GM19025 (cell line): ENCODE data around the gene EFNA3.

Source experiments
- ATAC-seq: cut with Tn5 transposase; IDR thresholded peaks from one replicate; pipeline ENCODE4 v1.9.1; 2021; ENCODE audit warnings: mild to moderate bottlenecking, low read depth, moderate library complexity; ENCODE audit not compliant: unreplicated experiment

Gene EFNA3

DNA sequence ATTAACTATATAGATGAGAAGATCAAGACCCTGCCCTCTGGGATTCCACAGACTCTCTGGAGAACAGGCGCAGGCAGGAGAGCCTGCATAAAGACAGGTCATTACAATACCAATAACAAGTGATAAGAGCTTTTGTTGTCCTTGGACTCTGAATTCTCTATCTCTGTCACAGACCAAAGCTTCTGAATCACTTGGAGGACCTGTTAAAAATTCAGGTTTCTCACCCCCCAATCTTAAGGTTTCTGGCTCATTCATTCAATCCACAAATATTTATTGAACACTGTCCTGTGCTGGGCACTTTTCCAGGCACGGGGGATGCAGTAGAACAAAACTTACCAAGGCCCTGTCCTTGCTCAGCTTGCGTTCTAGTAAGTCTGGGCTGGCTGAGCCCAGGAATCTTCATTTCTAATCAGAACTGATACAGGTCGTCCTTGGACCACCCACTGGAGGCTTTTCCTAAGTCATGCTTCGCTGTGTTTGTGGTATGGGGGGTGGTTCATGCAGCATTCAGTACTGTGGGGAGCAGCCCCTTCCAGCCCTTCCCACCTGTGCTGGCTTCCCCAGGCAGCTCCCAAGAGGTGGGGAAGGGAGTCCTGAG lies 13.7 kb upstream of the EFNA3 start:
- no peak for ATAC-seq

- no peak for ATAC-seq
Observed at GRCh38 chr1:155066777-155067176, 11.9 kb upstream of the EFNA3 start.

DNA sequence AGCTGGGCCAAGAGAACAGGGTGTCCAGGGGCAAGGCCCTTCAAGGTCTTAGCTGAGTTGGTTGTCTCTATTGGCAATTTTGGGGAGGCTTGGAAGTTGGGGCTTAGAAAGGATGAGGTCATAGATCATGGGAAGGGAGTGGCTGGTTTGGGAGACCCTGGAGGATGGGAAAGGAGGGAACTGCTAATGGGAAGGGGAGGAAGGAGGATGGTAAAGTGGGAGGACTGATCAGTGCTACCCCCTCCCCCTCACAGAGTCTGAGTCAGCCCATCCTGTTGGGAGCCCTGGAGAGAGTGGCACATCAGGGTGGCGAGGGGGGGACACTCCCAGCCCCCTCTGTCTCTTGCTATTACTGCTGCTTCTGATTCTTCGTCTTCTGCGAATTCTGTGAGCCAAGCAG lies 10.0 kb upstream of the EFNA3 start:
- no peak for ATAC-seq

DNA sequence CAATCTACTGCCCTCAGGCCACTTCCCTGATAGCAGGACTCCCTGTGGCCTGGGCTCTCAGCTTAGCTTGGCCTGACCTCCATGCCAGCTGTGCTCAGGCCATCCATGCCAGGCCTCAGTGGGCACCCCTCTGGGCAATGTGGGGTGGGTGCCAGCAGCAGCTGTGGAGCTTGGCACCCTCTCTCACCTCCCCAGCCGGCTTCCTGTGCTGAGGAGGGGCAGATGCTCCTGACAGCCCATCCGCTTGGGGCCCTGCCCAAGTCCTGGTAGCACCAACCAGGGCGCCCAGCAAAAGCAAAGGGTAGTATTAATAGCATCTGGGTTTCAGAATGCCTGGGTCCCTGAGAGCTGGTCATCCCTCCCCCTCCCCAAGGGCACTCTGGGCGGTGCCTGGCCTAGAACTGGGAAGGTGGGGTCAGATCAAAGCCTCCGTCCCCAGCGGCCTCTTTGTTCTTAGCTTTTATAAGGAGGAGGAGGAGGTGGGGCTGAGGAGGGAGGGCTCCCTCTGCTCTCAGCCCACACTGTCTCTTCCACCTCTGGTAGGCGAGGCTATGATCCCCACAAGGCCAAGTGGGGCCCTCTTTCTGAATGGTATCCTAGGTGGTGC lies 9.0 kb upstream of the EFNA3 start:
- no peak for ATAC-seq

DNA sequence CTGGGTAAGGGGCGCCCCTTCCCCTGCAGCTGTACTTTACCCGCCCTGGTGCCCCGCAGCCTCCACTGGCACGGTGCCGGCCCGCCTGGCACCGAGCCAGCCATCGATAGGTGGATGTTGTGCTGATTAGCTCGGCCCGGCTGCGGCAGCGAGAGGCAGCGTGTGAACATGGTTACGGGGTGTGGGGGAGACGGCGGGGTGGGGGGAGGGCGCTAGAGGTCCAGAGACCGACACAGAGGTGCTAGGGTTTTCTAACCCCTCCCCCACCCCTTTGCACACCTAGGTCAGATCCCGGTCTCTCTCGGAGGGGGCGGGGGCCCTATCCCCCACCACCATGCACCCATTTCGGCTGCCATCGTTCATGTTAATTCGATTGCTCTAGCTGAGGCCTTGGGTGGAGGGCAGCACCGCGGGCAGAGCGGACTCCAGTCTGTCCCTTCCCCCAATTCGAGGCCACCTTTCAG lies 8.4 kb upstream of the EFNA3 start:
- ATAC-seq, result no peak

DNA sequence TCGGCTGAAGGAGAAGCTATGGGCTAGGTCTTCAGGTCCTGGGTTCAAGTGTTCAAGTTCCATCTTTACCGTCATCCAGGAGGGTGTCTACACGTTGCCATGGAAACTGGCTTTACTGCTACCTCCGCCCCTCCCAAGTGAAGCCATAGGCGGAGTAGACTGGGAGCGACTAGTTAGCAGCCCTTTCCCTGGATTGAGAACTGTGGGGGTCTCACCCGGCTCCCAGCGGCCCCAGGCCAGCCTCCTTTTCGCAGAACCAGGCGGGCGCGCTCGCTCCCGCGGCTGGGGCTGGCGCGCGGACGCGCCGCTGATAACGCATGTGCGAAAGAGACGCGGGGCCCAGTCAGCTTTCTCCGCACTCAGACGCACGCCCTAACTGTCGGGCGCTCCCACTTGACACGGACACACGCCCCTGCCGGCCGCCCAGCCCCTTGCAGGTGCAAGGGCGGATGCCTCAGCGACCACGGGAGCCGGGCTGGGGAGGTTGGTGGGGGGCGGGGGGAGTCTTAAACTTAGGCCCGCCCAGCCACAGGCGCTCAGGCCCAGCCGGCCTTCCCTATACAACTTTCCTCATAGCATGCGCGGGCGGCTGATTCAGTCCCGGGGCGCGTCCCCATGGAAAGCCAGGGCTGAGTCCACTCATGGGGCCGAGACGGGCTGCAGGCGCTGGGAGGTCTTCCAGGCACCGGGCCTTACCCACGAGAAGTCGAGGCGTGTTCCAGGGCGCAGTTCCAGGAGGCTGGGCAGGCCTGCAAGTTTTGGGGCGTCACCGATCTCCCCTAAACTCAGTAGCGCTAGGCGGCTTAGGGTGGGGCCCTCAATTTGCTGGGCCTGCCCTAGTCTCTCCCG lies 7.7 kb upstream of the EFNA3 start:
- no peak for ATAC-seq

- ATAC-seq, result no peak
Observed at GRCh38 chr1:155071701-155072100, 6.9 kb upstream of the EFNA3 start.

DNA sequence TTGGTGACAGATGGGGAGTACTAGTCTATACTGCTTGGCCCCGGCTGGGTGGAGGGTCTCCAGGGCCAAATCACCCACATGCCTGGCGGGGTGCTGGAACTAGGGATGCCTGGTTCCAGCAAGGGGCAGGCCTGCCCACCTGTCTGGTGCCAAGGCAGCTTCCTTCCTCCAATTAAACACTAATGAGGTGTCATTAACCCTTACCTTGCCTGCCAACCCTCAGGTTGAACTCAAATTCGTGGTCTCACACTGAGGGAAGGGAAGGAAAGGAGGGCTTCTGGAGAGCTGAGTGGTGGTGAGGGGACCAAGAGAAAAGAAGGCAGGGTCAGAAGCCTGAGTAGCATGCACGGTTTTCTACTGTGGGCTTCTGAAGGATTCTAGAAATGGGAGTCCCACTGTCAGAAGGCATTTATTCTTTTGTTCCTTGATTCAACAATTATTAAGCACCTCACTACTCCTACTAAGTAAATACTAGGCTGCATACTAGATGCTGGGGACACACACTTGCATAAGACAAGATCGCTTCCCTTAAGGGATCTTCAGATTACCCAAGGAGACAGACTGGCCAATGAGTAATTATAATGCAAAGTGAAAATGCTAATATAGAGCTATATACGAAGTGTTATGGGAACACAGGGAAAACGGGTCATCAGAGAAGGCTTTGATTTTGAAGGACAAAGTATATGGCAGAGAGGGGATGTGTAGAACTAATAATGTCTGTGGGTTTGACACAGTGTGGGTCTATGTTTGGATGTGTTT lies 5.9 kb upstream of the EFNA3 start:
- ATAC-seq, result no peak

DNA sequence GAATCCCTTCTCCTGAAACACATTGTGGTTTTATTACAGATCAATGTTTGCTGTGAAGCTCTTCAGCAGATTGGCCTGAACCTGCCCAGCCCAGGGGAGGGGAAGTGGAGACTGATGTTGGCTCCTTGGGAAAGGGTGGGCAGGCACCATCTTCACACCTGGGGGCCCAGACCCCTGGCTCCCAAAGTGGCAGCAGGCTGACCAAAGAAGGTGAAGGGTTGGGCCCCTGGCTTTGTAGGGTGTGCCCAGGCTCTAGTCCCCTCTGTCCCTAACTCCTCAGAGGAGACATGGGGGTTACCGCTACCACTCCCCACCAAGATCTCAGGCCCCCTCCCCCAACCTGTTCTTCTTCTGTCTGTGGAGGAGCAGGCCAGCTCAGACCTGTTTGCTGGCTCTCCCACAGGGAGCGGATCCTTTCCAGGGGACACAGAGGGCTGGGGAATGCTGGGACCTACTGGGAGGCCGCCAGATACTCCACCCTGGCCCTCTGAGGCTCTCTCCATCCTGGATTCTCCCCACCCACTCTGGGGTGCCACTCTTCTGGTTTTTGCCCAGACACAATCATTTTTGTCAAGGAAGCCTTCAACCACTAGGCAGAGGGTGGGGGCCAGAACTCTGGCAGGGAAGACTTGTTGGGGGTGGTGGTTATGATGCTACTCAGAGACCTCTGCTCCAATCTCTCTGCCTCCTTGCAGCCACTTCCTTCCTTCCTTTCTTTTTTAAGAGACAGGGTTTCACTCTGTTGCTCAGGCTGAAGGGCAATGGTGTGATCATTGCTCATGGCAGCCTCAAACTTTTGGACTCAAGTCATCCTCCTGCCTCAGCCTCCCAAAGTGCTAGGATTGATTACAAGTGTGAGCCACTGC lies 5.0 kb upstream of the EFNA3 start:
- no peak for ATAC-seq

DNA sequence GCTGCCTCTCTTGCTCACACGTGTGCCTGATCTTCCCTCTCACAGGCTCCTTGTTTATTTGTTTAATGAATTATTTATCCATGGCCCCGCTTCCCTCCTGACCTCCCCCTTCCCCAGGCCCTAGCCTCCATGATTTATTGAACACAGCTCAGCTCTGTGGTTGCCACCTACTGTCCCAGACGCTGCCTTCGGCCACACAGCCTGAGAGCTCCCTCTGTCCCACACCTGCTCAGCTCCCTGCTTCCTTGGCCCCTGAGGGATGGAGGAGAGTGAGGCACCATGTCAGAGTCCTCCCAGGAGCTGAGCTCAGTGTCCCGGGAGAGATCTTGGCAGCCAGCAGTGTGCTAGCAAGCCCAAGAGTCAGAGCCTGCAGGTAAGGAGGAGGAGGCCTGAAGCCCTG lies 3.1 kb upstream of the EFNA3 start:
- ATAC-seq, result no peak

DNA sequence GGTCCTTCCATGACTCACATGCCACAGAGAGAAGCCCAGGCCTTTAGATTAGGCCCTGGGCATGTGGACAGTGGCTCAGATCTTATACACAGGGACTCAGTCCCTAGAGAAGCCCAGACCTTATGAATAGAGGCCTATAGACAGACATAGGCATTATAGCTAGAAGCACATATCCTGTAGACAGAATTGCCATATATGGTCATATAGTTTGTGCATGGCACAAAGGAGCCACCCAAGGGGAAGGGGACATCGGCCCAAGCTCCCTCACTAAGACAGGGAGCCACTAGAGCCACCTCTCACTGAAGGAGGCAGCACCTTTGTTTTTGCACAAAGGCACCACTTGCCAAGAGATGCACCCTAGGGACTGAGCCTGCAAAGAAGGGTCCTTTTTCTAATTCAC lies 2.3 kb upstream of the EFNA3 start:
- ATAC-seq, result no peak

- no peak for ATAC-seq
Observed at GRCh38 chr1:155077346-155077745, 1.3 kb upstream of the EFNA3 start.

DNA sequence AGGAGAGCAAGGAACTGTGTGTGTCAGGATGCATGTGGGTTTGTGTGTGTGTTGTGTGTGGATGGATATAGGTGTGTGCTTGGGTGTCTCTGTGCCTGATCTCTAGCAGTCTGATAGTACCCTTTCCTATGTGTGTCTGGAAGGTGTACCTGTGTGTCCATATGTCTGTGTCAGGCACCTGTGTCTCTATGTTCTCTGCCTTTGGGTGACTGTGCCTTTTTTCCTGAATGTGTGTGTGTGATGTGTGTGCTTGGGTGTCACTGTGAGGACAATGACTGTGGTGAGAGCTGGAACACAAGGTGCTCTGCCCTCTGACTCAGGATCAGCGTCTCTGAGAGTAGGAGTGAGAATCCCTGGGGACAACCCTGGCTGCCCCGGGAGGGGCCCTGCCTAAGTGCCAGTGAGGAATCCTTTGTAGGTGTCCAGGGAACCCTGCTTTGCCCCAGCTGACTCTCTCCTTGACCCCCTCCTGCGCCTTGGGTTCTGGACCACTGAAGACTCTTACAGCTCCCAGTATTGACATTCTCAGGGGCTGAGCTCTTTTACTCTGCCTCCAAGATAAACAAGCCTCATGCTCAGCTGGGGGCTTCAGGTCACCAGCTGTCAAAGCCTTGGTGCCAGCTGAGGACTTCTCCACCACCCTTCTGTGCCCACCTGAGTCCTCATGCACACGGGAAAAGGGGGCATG lies 735 bp upstream of the EFNA3 start:
- ATAC-seq, result no peak

- ATAC-seq, result no peak
Observed at GRCh38 chr1:155079210-155079486, 511 bp downstream of the EFNA3 start.

DNA sequence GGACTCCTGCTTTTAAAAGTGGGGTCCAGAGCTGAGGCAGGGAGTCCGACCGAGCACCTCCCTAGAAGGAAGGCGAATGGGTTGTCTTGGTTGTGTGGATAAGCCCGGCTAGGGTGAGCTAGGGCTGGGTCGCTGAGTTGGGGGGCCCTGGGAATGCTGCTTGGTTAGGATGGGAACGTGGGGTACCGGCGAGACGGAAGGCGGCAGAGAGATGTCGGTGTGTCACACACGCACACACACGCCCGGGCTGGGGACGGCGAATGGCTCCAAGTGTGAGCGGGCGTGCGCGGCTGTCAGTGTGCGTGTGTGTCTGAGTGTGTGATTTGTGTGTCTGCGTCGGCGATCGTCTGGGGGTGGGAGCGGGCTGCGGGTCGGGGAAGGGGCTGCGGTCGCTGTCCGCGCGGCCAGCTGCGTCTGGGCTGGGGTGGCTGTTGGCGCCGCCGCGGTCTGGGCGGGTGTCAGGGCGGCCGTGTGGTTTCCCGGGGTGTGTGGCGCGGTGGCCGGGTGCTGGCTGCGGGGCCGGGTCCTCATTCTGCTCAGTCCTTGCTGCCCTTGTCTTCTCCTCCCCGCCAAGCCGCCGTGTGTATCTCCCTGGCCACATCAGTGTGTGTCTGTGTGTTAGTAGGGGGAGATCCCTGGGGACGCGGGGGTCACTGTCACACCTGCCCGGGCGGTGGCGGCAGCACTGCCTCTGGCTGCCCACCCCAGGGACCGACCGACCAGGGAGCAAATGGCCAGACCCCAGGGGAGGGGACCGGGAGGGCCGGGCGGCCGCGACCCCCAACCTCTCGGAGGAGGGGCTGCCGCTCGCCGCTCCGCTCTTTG lies 1.1 kb downstream of the EFNA3 start:
- ATAC-seq, result no peak

DNA sequence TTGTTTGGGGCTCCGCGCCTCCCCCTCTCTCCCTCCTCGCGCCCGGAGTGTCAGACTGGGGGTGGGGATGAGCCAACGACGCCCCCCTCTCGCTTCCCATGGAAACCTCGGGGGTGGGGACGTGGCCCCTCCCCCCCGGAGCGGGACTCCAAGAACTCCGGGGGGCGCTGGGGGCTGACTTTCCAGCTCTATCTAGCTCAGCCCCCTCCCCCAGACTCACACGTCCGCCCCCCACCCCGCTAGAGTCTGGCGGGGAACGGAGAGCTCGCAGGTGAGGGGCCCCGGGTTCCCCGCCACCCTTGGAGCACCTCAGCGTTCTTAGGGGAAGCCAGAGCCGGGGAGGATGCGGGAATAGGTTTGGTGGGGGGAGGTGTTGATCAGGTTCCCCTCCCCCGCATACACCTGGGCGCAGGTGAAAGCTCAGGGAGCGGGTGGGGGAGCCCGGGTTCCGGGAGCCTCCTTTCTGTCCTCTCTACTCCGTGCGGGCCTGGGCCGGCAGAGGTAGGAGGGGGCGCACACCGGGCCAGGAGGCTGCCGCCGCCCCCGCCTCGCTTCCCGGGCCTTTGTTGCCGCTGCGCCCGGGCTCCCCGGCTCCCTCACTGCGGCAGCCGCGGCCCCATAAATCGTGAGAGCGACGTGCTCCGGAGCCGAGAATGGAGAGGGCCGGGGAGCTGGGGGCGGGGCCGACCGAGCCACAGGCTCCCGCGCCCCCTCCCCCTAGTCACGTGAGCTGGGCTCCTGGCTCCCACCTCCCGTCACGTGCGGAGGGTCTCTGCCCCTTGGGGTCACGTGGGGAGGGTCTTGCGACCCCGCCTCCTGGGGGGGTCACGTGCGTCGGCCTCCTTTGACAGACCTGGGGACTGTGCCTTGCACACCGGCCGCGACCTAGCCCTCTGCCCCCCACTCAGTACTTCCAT lies 1.9 kb downstream of the EFNA3 start:
- no peak for ATAC-seq

- no peak for ATAC-seq
Observed at GRCh38 chr1:155081472-155082300, 3.0 kb downstream of the EFNA3 start.
